B cell (primary cell): ENCODE measurements around the gene ARHGEF7. TPM values are rescaled to one million over a fixed set of nuclear protein-coding genes. Genes with fewer than 3 reads are reported as not detected.

ENCODE experiments used
- ATAC-seq: fragments of 200-7000 bp; cut with Tn5 transposase; one replicate; pipeline ENCODE4 v1.10.0; 2021; ENCODE audit warnings: low read depth, mild to moderate bottlenecking, moderate number of reproducible peaks, moderate library complexity
- CTCF ChIA-PET: fragments of 350-600 bp; sonication (Branson Sonifier 250); formaldehyde crosslinking; loops from one replicate; lab custom pipeline; 2021; ENCODE audit warnings: antibody characterized with exemption, inconsistent platforms; lab: Charles Lee
- POLR2A ChIA-PET: fragments of 350-600 bp; sonication (Branson Sonifier 250); formaldehyde crosslinking; loops from one replicate; lab custom pipeline; 2021; ENCODE audit warnings: antibody characterized with exemption; lab: Charles Lee
- DNase-seq: peaks from one replicate; pipeline ENCODE4 v3.0.0; 2013
- H2AFZ ChIP-seq: 2 replicates; pipeline ENCODE4 v1.6.1; 2012; ENCODE audit warnings: mild to moderate bottlenecking, low read depth, low read length; ENCODE audit not compliant: insufficient read depth, poor library complexity, severe bottlenecking
- H3K27ac ChIP-seq, 2 donors: 1 replicate in 1 of 2; 2 replicates in 1 of 2; pipeline ENCODE4 v1.5.1; 2012 to 2013; ENCODE audit warnings: low read length in 2 of 2, mild to moderate bottlenecking in 2 of 2, moderate library complexity in 1 of 2
- H3K27me3 ChIP-seq, 4 experiments: fragments of 200-600 bp in 1 of 4; sonication (generic) in 1 of 4; replicated peaks in 1 of 4; 1 replicate in 2 of 4; 2 replicates in 2 of 4; pipeline versions ENCODE4 v1.6.1 to v1.7.0; 2013 to 2016; ENCODE audit warnings: low read length in 3 of 4, mild to moderate bottlenecking in 2 of 4, mixed read lengths in 1 of 4, moderate library complexity in 1 of 4; ENCODE audit not compliant: insufficient read depth in 4 of 4, control insufficient read depth in 3 of 4; ENCODE audit errors: control extremely low read depth in 1 of 4
- H3K36me3 ChIP-seq, 2 experiments: replicated peaks in 1 of 2; 1 replicate in 1 of 2; 2 replicates in 1 of 2; pipeline versions ENCODE4 v1.6.1 to v1.7.1; 2013; ENCODE audit warnings: low read length in 1 of 2; ENCODE audit not compliant: insufficient read depth in 2 of 2, control insufficient read depth in 1 of 2; ENCODE audit errors: control extremely low read depth in 1 of 2, extremely low read depth in 1 of 2
- H3K4me1 ChIP-seq, 2 donors: fragments of 200-600 bp in 1 of 2; sonication (generic) in 1 of 2; 1 replicate in 1 of 2; 2 replicates in 1 of 2; pipeline versions ENCODE4 v1.5.1 to v1.6.1; 2013 to 2017; ENCODE audit warnings: low read length in 2 of 2; ENCODE audit not compliant: control insufficient read depth in 2 of 2, insufficient read depth in 2 of 2
- H3K4me2 ChIP-seq: replicated peaks from 2 replicates; pipeline ENCODE3; 2012; ENCODE audit warnings: mild to moderate bottlenecking, low read depth, low read length; ENCODE audit not compliant: poor library complexity, severe bottlenecking
- H3K4me3 ChIP-seq, 5 experiments: fragments of 200-600 bp in 1 of 5; sonication (generic) in 1 of 5; 1 replicate in 3 of 5; 2 replicates in 2 of 5; pipeline versions ENCODE4 v1.5.1 to v1.7.0; 2011 to 2016; ENCODE audit warnings: low read length in 4 of 5, mild to moderate bottlenecking in 4 of 5, low read depth in 2 of 5, control low read depth in 1 of 5, moderate library complexity in 1 of 5; ENCODE audit not compliant: insufficient read depth in 1 of 5; ENCODE audit errors: control extremely low read depth in 1 of 5, extremely low read depth in 1 of 5
- H3K79me2 ChIP-seq: fragments of 200-600 bp; sonication (generic); one replicate; pipeline ENCODE4 v1.6.0; 2016; ENCODE audit warnings: low read length; ENCODE audit not compliant: control insufficient read depth, insufficient read depth
- H3K9ac ChIP-seq: fragments of 200-600 bp; sonication (generic); 2 replicates; pipeline ENCODE4 v1.6.1; 2017; ENCODE audit warnings: mild to moderate bottlenecking, low read length, moderate library complexity
- H3K9me3 ChIP-seq, 3 donors: one replicate each; pipeline versions ENCODE4 v1.6.1 to v1.7.1; 2013; ENCODE audit warnings: low read length in 2 of 3; ENCODE audit not compliant: control insufficient read depth in 2 of 3, insufficient read depth in 1 of 3; ENCODE audit errors: control extremely low read depth in 1 of 3
- H4K20me1 ChIP-seq: 2 replicates; pipeline ENCODE4 v1.6.0; 2012; ENCODE audit warnings: mild to moderate bottlenecking, low read length; ENCODE audit not compliant: insufficient read depth, control insufficient read depth, poor library complexity, severe bottlenecking
- H3K27ac Mint-ChIP-seq: one replicate; pipeline ENCODE4 v1.8.0; 2021; ENCODE audit warnings: mixed read lengths
- H3K27me3 Mint-ChIP-seq: one replicate; pipeline ENCODE4 v1.8.0; 2021; ENCODE audit warnings: mixed read lengths
- H3K4me1 Mint-ChIP-seq: one replicate; pipeline ENCODE4 v1.8.0; 2021; ENCODE audit warnings: mixed read lengths
- H3K4me3 Mint-ChIP-seq: one replicate; pipeline ENCODE4 v1.8.0; 2021; ENCODE audit warnings: mixed read lengths
- H3K9me3 Mint-ChIP-seq: one replicate; pipeline ENCODE4 v1.8.0; 2022; ENCODE audit warnings: mixed read lengths; ENCODE audit not compliant: insufficient read depth
- CTCF ChIP-seq: fragments of 200-600 bp; IDR thresholded peaks from one replicate; pipeline ENCODE4 v1.8.0; 2022; ENCODE audit warnings: antibody characterized with exemption, mild to moderate bottlenecking
- EZH2 ChIP-seq: IDR thresholded peaks from 2 replicates; pipeline ENCODE4 v1.6.1; 2012; ENCODE audit warnings: borderline replicate concordance, low read depth, mild to moderate bottlenecking, moderate library complexity, low read length; ENCODE audit not compliant: insufficient read depth, poor library complexity, severe bottlenecking
- WGBS: methylation state at CpG from one replicate; pipeline ENCODE4 v1.1.5; 2013; ENCODE audit warnings: missing lambda C conversion rate; ENCODE audit not compliant: insufficient coverage; 5-methylcytosine and 5-hydroxymethylcytosine counted together
- intact Hi-C: fragments of 100-400 bp; cut with micrococcal nuclease; formaldehyde crosslinking; loops from one replicate; pipeline ENCODE4 v1.10.0; 2022
- polyA plus RNA-seq: library from polyadenylated mRNA; depleted of rRNA; stranded (reverse); fragments of >200 nt; gene quantifications from 2 replicates; pipeline ENCODE4 v1.2.3, GENCODE V29; 2012
- total RNA-seq, 2 donors: library from RNA; stranded (reverse); fragments of 120-200 nt in 1 of 2; gene quantifications; 1 replicate in 1 of 2; 2 replicates in 1 of 2; pipeline versions ENCODE4 v1.2.3 to v1.2.4, GENCODE V29; 2013 to 2022

Gene ARHGEF7
- total and polyA plus RNA-seq, 2 donors (not counting 1 experiment from before 2014, with no cell fraction given) = 62.3 to 125 TPM

GRCh38 chr13:111269508-111269907 is 154.4 kb downstream of the ARHGEF7 start:
- Histone ChIP-seq H3K4me2 (no peak overlapping the region), H3K4me3 (no peak overlapping the region), H4K20me1 (peaks cover 20% of the 10 kb centered on the region), H2AFZ (no peak overlapping the region), H3K4me1 (no peaks in the 10 kb centered on the region), H3K79me2 (peaks cover 13% of the 10 kb centered on the region), H3K27me3 (no peaks in the 10 kb centered on the region), H3K9ac (no peak overlapping the region), H3K27ac (no peak overlapping the region), H3K9me3 (no peaks in the 10 kb centered on the region), H3K36me3 (peaks cover 1 to 74% of the 10 kb centered on the region in 2 experiments)
- intact Hi-C loops = no loop called here
- Mint-ChIP-seq H3K9me3 (no peaks in the 10 kb centered on the region), H3K27ac (no peak overlapping the region), H3K4me3 (no peak overlapping the region), H3K4me1 (no peaks in the 10 kb centered on the region), H3K27me3 (no peaks in the 10 kb centered on the region)
- ATAC-seq (no peak), DNase-seq (no peak)
- no peak for TF ChIP-seq CTCF
- no peak for TF ChIP-seq EZH2
- POLR2A ChIA-PET = no interaction called here
- WGBS = 93% methylated on average over 10 of the region's 10 CpGs
- CTCF ChIA-PET = no interaction called here

GRCh38 chr13:111270126-111270525 is 155.0 kb downstream of the ARHGEF7 start:
- H3K27me3 Mint-ChIP-seq = no peaks in the 10 kb centered on the region
- H3K27ac Mint-ChIP-seq = no peak overlapping the region
- no peak overlapping the region for H3K4me3 ChIP-seq
- H3K4me3 Mint-ChIP-seq = no peak overlapping the region
- POLR2A ChIA-PET = no interaction called here
- no peaks in the 10 kb centered on the region for H3K4me1 Mint-ChIP-seq
- ATAC-seq (no peak), DNase-seq (no peak)
- no peaks in the 10 kb centered on the region for H3K9me3 ChIP-seq
- H2AFZ ChIP-seq = no peak overlapping the region
- H3K9ac ChIP-seq = no peak overlapping the region
- peaks cover 1 to 79% of the 10 kb centered on the region in 2 experiments for H3K36me3 ChIP-seq
- peaks cover 13% of the 10 kb centered on the region for H3K79me2 ChIP-seq
- H3K4me2 ChIP-seq = no peak overlapping the region
- peaks cover 20% of the 10 kb centered on the region for H4K20me1 ChIP-seq
- WGBS = 93% methylated on average over 3 of the region's 5 CpGs
- intact Hi-C loops = no loop called here
- TF ChIP-seq EZH2 = no peak
- no peak for TF ChIP-seq CTCF
- CTCF ChIA-PET = no interaction called here
- H3K4me1 ChIP-seq = no peaks in the 10 kb centered on the region
- no peaks in the 10 kb centered on the region for H3K27me3 ChIP-seq
- no peak overlapping the region for H3K27ac ChIP-seq
- no peaks in the 10 kb centered on the region for H3K9me3 Mint-ChIP-seq
